HL-60 (cell line): Measurements from ENCODE around the gene CRABP2.

Experiments used
- POLR2AphosphoS5 ChIP-seq: IDR thresholded peaks from 2 replicates; pipeline ENCODE4 v1.6.1; 2012; ENCODE audit warnings: low read depth
- TF ChIP-seq, protein P1 (sequence below): IDR thresholded peaks from one replicate; pipeline ENCODE4 v1.5.1; 2011; ENCODE audit warnings: low read length, control low read depth, inconsistent platforms; ENCODE audit not compliant: insufficient read depth

DNA sequence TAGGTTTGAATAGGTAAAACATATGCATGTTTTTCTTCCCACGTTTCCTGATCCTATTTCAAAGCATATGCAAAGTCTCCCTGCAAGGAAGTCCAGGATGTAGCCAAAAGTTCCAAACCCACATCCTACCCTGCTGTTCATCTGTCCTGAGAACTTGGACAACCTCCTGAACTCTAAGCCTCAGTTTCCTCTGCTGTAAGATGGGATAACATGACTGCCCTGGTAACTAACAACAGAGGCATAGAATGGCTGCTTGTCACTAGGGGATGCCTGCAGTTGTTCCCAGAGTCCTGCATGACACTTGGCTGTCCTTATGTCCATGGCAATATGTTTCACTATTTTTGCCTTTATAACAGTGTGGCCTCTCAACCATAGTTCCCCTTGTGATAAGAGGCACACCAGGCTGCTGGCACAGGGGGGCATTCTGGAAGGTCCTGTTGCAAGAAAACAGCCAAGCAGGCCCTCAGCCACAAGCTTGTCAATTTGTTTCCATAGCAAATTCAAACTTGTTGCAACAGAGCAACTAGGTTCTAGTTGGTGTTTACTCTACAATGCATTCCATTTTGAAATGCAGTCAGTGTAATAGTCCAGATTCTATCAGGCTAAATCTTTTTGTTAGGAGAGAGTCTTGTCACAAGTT is 47.6 kb upstream of the CRABP2 start:
- no peak; the same call in 1 of the 2 replicates for TF ChIP-seq POLR2AphosphoS5
- TF ChIP-seq, protein P1, sequence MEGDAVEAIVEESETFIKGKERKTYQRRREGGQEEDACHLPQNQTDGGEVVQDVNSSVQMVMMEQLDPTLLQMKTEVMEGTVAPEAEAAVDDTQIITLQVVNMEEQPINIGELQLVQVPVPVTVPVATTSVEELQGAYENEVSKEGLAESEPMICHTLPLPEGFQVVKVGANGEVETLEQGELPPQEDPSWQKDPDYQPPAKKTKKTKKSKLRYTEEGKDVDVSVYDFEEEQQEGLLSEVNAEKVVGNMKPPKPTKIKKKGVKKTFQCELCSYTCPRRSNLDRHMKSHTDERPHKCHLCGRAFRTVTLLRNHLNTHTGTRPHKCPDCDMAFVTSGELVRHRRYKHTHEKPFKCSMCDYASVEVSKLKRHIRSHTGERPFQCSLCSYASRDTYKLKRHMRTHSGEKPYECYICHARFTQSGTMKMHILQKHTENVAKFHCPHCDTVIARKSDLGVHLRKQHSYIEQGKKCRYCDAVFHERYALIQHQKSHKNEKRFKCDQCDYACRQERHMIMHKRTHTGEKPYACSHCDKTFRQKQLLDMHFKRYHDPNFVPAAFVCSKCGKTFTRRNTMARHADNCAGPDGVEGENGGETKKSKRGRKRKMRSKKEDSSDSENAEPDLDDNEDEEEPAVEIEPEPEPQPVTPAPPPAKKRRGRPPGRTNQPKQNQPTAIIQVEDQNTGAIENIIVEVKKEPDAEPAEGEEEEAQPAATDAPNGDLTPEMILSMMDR = no peak
